Measurements from ENCODE around the gene COBL.

Gene COBL

DNA sequence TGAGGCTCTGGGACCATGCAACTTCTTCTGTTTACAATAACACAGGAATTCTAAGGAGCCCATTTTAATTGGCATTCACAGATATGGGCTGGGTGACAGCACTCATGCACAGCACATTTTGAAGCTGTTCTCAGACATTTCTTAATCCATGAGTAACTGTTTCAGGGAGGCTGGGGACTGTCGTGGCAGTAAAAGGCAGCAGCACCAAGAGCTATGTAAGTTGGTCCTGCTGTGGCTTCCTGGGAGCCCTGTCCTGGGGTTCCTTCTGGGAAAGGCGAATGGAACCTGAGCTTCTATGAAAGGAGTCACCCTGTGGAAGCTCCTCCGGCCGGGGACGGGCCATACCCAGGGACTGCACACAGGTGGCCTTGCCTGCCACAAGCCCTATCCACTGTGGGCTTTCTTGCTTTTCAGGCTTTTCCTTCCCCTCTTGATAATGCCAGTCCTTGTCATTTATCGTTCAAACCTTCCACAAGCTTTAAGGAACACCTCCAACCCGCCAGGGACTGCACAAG is 40.5 kb downstream of the COBL start:
- DNase-seq (ENCODE audit: extremely low read depth in 1 of 2, low read depth in 1 of 2) = no peak

DNA sequence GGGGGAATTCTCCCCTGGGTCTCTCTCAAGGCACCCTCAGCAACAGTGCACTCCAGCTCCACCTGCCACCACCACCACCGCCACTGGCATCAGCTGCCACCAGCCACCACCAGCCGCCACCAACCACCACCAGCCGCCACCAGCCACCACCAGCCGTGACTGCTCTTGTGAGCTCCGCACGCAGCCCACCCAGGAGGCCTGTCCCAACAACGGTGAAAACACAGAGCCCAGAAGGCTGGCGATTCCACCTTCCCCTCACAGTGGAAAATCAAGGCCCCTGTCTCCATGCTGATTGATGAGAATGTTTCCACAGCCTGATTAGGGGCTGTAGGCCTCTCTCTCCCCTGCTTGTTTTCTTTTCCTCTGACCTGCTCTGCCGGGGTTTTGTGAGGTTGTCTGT is 41.1 kb downstream of the COBL start:
- DNase-seq (ENCODE audit: extremely low read depth in 1 of 2, low read depth in 1 of 2) = no peak

GRCh38 chr7:51274955-51275354 is 41.7 kb downstream of the COBL start:
- no peak for DNase-seq (ENCODE audit: extremely low read depth in 1 of 2, low read depth in 1 of 2)

DNA sequence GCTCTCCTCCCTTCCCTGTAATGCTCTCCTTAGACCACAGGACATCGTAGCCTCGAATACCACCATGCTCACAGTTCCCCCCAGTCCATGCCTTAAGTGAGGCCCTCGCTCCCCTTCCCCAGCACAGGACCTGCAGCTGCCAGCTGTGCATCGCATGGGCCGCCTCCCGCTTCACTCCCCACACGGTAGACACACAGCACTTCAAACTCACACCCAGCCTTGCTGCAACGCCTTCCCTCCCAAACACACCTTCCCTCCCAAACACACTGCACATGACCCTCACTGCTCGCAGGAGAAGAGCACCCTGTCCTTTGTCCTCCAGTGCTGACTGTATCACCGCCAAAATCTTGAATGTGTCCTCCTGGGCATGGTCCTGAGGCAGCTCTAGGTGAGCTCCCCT is 42.6 kb downstream of the COBL start:
- no peak for DNase-seq (ENCODE audit: extremely low read depth in 1 of 2, low read depth in 1 of 2)

GRCh38 chr7:51273360-51273759 is 43.2 kb downstream of the COBL start:
- no peak for DNase-seq (ENCODE audit: extremely low read depth in 1 of 2, low read depth in 1 of 2)

GRCh38 chr7:51270965-51271364 is 45.6 kb downstream of the COBL start:
- DNase-seq (ENCODE audit: extremely low read depth in 1 of 2, low read depth in 1 of 2) = no peak

DNA sequence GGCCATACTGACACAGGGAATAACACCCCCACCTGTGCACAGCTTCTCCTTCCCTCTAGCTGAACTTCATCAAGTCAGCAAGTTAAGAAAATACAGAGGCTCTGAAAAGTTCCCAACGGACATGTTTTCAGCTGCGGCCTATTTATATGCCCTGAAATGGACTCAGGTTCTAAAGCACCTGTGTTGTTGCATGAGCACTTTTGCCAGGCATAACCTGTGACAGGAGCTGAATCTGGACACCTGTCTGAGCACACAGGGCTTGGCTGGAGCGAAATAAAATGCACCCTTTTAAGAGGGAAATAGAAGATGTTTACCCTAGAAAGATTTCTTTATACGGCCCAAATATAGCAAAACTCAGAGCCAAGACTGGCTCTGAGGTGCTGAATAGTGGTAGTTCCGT is 46.7 kb downstream of the COBL start:
- DNase-seq (ENCODE audit: extremely low read depth in 1 of 2, low read depth in 1 of 2) = no peak

GRCh38 chr7:51269321-51269720 is 47.3 kb downstream of the COBL start:
- no peak for DNase-seq (ENCODE audit: extremely low read depth in 1 of 2, low read depth in 1 of 2)

- DNase-seq (ENCODE audit: extremely low read depth in 1 of 2, low read depth in 1 of 2) = no peak
These were observed 47.8 kb downstream of the COBL start for GRCh38 chr7:51268859-51269258.

DNA sequence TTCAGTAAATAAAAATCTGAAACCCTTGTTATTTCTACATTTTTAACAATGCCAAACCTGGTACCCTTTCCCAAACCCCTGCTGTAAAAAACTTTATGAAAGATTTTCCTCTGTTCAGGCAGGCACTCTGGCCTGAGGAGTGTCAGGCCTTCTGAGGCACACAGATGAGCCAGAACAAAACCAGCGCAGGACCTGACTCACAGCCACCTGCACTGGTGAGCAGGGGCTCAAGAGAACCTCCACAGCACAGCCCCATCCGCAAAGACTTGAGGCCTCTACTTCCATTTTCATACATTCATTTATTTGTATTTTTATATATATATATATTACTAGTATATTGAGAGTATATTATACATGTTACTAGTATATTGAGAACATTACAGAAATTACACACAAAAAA is 49.4 kb downstream of the COBL start:
- DNase-seq (ENCODE audit: extremely low read depth in 1 of 2, low read depth in 1 of 2) = no peak

- no peak for DNase-seq (ENCODE audit: extremely low read depth in 1 of 2, low read depth in 1 of 2)
These were observed 51.3 kb downstream of the COBL start for GRCh38 chr7:51265066-51265907.

DNA sequence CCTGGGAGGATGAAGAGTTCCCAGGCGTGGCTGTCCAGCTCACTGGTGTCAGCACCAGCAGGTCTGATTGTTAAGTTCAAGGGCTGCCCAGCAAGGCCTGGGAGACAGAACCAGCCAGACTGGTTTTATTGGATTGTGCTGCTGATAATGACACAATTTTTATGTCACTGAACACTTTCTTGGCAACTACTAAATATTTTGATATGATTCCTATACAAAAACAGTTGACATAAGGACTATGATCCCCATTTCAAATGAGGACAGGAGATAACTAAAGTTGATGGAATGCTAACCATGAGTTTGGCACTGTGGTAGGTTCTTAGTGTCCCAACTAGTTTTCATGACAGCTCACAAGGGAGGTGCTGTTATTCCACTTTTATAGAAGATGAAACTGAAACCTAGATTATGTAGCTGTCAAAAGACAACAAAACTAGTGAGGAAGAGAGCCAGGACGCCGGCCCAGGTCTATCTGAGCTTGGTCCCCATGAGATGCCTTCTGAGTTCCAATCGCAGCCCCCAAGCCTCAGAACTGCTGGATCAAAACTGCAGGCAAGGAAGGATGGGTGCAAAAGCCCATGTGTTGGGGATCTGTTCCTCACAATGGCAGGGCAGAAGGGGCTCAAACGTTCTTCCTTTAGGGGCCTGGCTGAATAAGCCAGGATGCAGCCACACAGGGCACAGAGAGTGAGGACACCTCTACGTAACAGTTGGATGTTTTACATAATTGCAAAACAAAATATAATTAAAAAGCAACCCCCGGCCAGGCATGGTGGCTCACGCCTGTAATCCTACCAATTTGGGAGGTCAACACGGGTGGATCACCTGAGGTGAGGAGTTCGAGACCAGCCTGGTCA is 52.8 kb downstream of the COBL start:
- no peak for DNase-seq (ENCODE audit: extremely low read depth in 1 of 2, low read depth in 1 of 2)

DNA sequence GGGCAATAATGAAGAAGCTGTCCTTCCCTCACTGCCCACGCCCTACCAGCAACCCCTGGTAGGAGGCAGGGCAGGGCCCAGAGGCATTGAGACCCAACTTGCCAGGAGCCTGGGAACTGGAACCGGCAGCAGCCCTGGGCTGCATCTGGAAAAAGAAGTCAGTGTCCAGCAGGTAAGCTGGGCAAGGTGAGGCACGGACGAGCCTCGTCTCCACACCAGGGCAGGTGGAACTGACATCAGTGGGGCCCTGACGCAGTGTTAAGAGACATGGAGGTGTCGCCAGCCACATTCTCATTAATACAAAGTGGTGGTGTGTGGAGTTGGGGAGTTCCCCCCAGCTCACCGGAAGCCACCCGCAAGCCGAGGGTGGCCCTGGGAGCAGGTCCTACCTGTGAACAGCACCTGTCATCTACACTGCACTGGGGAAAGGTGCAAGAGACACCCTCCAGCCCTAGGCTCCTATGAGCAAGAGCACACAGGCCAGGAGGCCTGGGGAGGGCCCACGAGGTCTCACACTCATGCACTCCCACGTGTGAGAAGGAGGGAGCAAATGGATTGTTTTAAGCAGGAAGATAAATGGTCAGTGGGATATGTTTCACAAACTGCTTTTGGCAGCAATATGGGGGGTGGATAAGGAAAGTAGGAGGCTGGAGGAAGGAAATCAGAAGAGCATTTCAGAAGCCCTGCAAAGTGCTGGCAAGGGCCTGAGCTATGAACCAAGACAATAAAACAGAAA is 53.6 kb downstream of the COBL start:
- DNase-seq (ENCODE audit: extremely low read depth in 1 of 2, low read depth in 1 of 2) = no peak

DNA sequence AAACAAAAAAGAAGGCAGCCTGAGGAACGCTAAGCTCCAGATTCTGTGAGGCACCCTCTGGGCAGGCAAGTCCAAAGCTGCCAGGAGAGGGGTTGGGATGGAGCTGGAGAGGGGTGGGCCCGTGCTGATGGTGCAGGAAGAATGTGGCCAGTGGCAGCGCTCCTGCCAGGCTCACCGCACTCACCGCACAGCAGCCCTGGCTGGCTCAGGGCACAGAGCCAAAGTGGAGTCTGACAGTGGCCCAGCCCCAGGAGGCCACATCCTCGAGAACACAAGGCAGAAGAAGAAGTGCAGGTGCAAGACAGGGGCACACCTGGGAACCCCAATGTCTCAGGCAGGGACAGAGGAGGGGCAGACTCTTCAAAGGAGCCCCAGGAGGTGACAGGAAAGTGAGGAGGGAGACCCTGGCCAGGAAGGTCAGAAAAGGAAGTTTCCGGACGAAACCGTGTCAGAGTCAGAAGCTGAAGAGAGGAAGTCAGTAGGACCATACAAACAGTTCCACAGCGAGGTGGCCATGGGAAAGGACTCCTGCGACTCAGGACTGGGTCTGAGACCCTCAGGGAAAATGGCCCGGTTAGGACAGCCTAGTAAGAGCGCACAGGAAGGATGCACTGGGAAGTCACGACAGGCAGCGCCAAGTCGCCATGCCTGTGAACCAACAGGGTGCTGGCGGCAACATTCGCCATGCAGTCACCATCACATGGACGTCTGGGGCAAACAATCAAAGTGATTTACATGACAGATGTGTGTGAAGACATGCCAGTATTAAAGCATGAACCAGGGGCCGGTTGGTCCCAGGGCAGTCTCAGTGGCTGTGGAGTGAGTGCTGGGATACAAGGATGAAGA is 54.4 kb downstream of the COBL start:
- DNase-seq (ENCODE audit: extremely low read depth in 1 of 2, low read depth in 1 of 2) = no peak

DNA sequence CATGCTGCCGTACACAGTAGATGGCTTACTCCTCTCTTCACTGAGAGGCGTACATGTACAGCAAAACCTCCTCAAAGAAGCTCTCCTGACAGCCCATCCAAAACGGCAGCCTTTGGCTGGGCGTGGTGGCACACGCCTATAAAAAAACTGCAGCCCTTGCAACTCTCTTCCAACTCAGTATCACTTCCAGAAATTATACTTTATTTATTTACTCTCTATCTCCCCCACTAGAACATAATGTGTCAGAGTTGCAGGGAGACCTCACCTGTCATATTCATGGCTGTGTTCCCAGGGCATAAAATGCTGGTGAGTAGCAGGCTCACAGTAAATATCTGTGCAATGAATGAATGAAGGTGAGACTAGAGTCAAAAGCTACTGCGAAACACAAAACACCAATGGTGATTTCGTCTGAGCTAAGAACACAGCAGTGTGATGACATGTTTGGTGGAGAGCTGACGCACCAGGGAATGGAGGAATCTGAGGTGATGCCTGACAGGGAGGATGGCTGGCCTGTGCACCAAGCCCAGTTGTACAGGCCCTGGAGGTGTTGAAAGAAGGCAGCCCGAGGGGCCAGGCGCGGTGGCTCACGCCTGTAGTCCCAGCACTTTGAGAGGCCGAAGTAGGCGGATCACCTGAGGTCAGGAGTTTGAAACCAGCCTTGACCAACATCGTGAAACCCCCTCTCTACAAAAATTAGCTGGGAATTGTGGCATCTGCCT is 55.3 kb downstream of the COBL start:
- no peak for DNase-seq (ENCODE audit: extremely low read depth in 1 of 2, low read depth in 1 of 2)

- DNase-seq (ENCODE audit: extremely low read depth in 1 of 2, low read depth in 1 of 2) = no peak
These were observed 56.1 kb downstream of the COBL start for GRCh38 chr7:51260516-51260915.

- DNase-seq (ENCODE audit: extremely low read depth in 1 of 2, low read depth in 1 of 2) = no peak
These were observed 56.8 kb downstream of the COBL start for GRCh38 chr7:51259766-51260165.

DNA sequence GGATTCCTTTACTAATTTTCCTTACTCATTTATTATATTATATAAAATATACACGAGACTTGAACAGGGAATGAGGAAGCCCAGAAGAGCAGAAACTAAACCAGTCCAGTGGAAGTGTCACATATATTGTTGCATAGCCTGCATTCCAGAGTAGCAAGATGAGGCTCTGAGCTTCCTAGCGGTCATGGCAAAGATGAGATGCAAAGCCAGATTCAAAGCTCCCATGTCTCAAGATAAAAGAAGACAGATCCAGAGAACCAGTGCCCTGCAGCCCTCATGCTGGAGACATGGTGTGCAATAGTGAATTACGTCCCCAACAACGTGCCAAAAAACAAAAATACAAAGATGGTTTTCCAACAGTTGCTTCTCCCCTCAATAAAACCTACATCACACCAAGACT is 59.7 kb downstream of the COBL start:
- DNase-seq (ENCODE audit: extremely low read depth in 1 of 2, low read depth in 1 of 2) = no peak

- no peak for DNase-seq (ENCODE audit: extremely low read depth in 1 of 2, low read depth in 1 of 2)
These were observed 60.3 kb downstream of the COBL start for GRCh38 chr7:51256209-51256781.

Data from activated CD8-positive, alpha-beta memory T cell treated with anti-CD3 and anti-CD28 coated beads for 1 hour (primary cell).